Mucosa of stomach (tissue), 1 donor: ENCODE data around the gene TAPT1.
"Not testable (repeated sequence)": the region's sequence is repeated elsewhere in the genome, so short reads cannot be mapped to it uniquely, and the experiment has no call there.

Experiments
- H3K27me3 ChIP-seq: one replicate; pipeline ENCODE4 v1.7.0; 2013; ENCODE audit warnings: mild to moderate bottlenecking, low read length; ENCODE audit not compliant: control insufficient read depth, insufficient read depth
- H3K36me3 ChIP-seq: one replicate; pipeline ENCODE4 v1.7.0; 2013; ENCODE audit warnings: low read length; ENCODE audit not compliant: control insufficient read depth, insufficient read depth
- H3K4me1 ChIP-seq: one replicate; pipeline ENCODE4 v1.7.0; 2013; ENCODE audit warnings: mild to moderate bottlenecking, low read length; ENCODE audit not compliant: control insufficient read depth, insufficient read depth
- H3K4me3 ChIP-seq: one replicate; pipeline ENCODE4 v1.7.0; 2013; ENCODE audit warnings: low read length
- H3K9ac ChIP-seq: one replicate; pipeline ENCODE4 v1.7.0; 2013; ENCODE audit warnings: mild to moderate bottlenecking, low read length, moderate library complexity
- H3K9me3 ChIP-seq: one replicate; pipeline ENCODE4 v1.7.0; 2013; ENCODE audit warnings: mild to moderate bottlenecking, low read length, moderate library complexity; ENCODE audit not compliant: control insufficient read depth
- donor health status: Pancreatic carcinoma.

The TAPT1 gene

GRCh38 chr4:16203083-16203482 is 23.2 kb downstream of the TAPT1 start:
- H3K36me3 ChIP-seq = no peaks in the 10 kb centered on the region
- no peak overlapping the region for H3K4me3 ChIP-seq
- peaks cover 7% of the 10 kb centered on the region for H3K4me1 ChIP-seq
- no peaks in the 10 kb centered on the region for H3K27me3 ChIP-seq
- no peaks in the 10 kb centered on the region for H3K9me3 ChIP-seq
- H3K9ac ChIP-seq = no peak overlapping the region

GRCh38 chr4:16202598-16202997 is 23.7 kb downstream of the TAPT1 start:
- peaks cover 12% of the 10 kb centered on the region for H3K4me1 ChIP-seq
- H3K36me3 ChIP-seq = no peaks in the 10 kb centered on the region
- no peak overlapping the region for H3K9ac ChIP-seq
- H3K9me3 ChIP-seq = no peaks in the 10 kb centered on the region
- no peak overlapping the region for H3K4me3 ChIP-seq
- H3K27me3 ChIP-seq = no peaks in the 10 kb centered on the region

- no peaks in the 10 kb centered on the region for H3K27me3 ChIP-seq
- H3K9ac ChIP-seq = no peak overlapping the region
- H3K36me3 ChIP-seq = no peaks in the 10 kb centered on the region
- no peaks in the 10 kb centered on the region for H3K9me3 ChIP-seq
- no peak overlapping the region for H3K4me3 ChIP-seq
- peaks cover 30% of the 10 kb centered on the region for H3K4me1 ChIP-seq
Observed at GRCh38 chr4:16199093-16199492, 27.2 kb downstream of the TAPT1 start.

- H3K4me3 ChIP-seq = no peak overlapping the region
- H3K9me3 ChIP-seq = no peaks in the 10 kb centered on the region
- no peaks in the 10 kb centered on the region for H3K27me3 ChIP-seq
- peaks cover 30% of the 10 kb centered on the region for H3K4me1 ChIP-seq
- H3K9ac ChIP-seq = no peak overlapping the region
- no peaks in the 10 kb centered on the region for H3K36me3 ChIP-seq
Observed at GRCh38 chr4:16197876-16198665, 28.2 kb downstream of the TAPT1 start.

GRCh38 chr4:16196482-16197393 is 29.5 kb downstream of the TAPT1 start:
- Histone ChIP-seq H3K9me3 (no peaks in the 10 kb centered on the region), H3K9ac (peak overlapping the region; percentile 40), H3K27me3 (no peaks in the 10 kb centered on the region), H3K4me3 (no peak overlapping the region), H3K36me3 (no peaks in the 10 kb centered on the region), H3K4me1 (peaks cover 30% of the 10 kb centered on the region)

DNA sequence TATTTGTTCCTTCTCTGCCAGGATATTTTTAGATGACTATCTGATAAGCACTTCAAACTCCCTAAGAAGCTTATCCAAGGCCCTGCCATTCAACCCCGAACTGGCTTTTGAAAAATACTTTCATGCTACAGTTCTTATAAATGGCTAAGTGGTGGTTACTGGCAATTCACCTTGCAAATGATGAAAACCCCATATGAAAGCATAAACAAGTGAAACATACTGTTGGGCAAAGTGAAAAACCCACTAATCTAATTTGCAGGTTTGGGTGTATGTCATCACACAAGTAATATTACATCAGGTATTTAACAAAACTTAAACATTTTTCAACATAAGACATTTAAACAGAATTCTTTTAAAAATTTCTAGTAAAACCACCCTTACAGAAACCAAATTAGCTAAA is 31.1 kb downstream of the TAPT1 start:
- no peak overlapping the region for H3K9ac ChIP-seq
- no peak overlapping the region for H3K4me3 ChIP-seq
- H3K9me3 ChIP-seq = no peaks in the 10 kb centered on the region
- no peaks in the 10 kb centered on the region for H3K36me3 ChIP-seq
- H3K4me1 ChIP-seq = peaks cover 30% of the 10 kb centered on the region
- no peaks in the 10 kb centered on the region for H3K27me3 ChIP-seq

DNA sequence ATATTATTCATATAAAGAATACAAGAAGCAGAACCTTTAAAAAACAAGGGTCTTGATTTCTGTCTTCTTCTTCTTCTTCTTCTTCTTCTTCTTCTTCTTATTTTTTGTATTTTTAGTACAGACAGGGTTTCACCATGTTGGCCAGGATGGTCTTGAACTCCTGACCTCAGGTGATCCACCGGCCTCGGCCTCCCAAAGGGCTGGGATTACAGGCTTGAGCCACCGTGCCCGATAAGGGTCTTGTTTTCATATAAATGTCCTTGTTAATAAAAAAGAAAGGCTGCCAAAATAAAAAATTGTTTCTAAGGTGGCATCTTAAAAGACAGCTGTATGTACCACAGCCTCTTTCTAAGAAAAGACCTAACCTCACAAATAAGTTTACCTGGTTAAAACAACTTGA is 31.5 kb downstream of the TAPT1 start:
- H3K4me1 ChIP-seq = peaks cover 30% of the 10 kb centered on the region
- not testable (repeated sequence) for H3K36me3 ChIP-seq, H3K9ac ChIP-seq, H3K9me3 ChIP-seq, H3K27me3 ChIP-seq, H3K4me3 ChIP-seq

GRCh38 chr4:16194214-16194613 is 32.1 kb downstream of the TAPT1 start:
- H3K4me1 ChIP-seq = peaks cover 30% of the 10 kb centered on the region
- H3K4me3 ChIP-seq = no peak overlapping the region
- H3K9ac ChIP-seq = no peak overlapping the region
- no peaks in the 10 kb centered on the region for H3K9me3 ChIP-seq
- no peaks in the 10 kb centered on the region for H3K27me3 ChIP-seq
- H3K36me3 ChIP-seq = no peaks in the 10 kb centered on the region

GRCh38 chr4:16192631-16193518 is 33.4 kb downstream of the TAPT1 start:
- Histone ChIP-seq H3K4me1 (peaks cover 20% of the 10 kb centered on the region), H3K4me3 (no peak overlapping the region), H3K9me3 (no peaks in the 10 kb centered on the region), H3K27me3 (no peaks in the 10 kb centered on the region), H3K36me3 (no peaks in the 10 kb centered on the region), H3K9ac (no peak overlapping the region)

DNA sequence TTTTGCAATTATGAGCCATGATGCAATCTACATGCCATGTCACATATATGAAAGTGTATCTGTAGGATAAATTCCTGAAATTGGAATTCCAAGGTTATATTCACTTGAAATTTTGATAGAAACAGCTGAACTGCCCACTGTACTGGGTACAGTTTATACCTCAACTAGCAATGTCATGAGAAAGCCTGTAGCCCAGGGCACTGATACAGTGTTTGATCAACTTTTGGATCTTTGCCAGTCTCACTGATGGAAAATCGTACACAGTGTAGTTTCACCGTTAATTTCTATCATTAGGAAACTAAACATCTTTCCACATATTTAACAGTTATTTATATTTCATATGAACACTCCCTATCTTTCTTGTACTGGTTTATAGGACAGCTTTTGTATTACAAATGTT is 34.2 kb downstream of the TAPT1 start:
- H3K9me3 ChIP-seq = no peaks in the 10 kb centered on the region
- H3K4me1 ChIP-seq = peaks cover 15% of the 10 kb centered on the region
- H3K36me3 ChIP-seq = no peaks in the 10 kb centered on the region
- no peak overlapping the region for H3K9ac ChIP-seq
- no peak overlapping the region for H3K4me3 ChIP-seq
- no peaks in the 10 kb centered on the region for H3K27me3 ChIP-seq

DNA sequence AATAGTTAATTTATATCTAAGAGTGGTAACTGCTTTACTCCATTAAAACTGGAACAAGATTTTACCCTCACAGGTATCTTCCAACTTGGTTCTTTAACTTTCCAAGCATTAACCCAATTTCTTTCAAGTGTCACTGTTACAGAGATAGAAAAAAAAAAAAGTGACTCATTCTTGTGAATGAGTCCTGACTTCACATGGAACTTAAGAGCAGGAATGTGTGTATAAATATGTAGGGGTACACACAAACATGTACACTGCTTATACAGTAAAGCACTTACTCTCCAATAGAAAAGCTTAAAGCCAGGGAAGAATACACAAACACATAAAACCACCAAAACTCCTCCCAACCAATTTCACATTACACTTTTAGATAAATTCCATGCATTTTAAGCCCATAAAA is 38.8 kb downstream of the TAPT1 start:
- H3K36me3 ChIP-seq = no peaks in the 10 kb centered on the region
- H3K27me3 ChIP-seq = no peaks in the 10 kb centered on the region
- H3K4me1 ChIP-seq = no peaks in the 10 kb centered on the region
- H3K9ac ChIP-seq = no peak overlapping the region
- H3K4me3 ChIP-seq = no peak overlapping the region
- no peaks in the 10 kb centered on the region for H3K9me3 ChIP-seq
